ENCODE results near the gene RNH1. TPM values are rescaled to one million over a fixed set of nuclear protein-coding genes. Genes with fewer than 3 reads are reported as not detected.

Gene RNH1
- total RNA-seq, 1 donor from 2014 or later = 85.9 TPM

GRCh38 chr11:553988-554340 is 46.9 kb upstream of the RNH1 start:
- DNase-seq = no peak
- H3K9me3 Mint-ChIP-seq (ENCODE audit: unreplicated experiment) = peaks cover 1% of the 10 kb centered on the region

GRCh38 chr11:553083-553987 is 46.3 kb upstream of the RNH1 start:
- peaks cover 4% of the 10 kb centered on the region for H3K9me3 Mint-ChIP-seq (ENCODE audit: unreplicated experiment)
- no peak overlapping the region for H3K4me3 Mint-ChIP-seq (ENCODE audit: unreplicated experiment)
- H3K4me1 Mint-ChIP-seq (ENCODE audit: low read depth, unreplicated experiment) = peaks cover 7% of the 10 kb centered on the region

More at GRCh38 chr11:553988-554340, 46.9 kb upstream of the RNH1 start:
- Mint-ChIP-seq H3K4me1 (ENCODE audit: low read depth, unreplicated experiment) (peaks cover 2% of the 10 kb centered on the region), H3K27me3 (ENCODE audit: unreplicated experiment) (peaks cover 3% of the 10 kb centered on the region), H3K4me3 (ENCODE audit: unreplicated experiment) (no peak overlapping the region), H3K27ac (ENCODE audit: unreplicated experiment) (no peak overlapping the region), H3K36me3 (ENCODE audit: unreplicated experiment) (no peaks in the 10 kb centered on the region)
- no peak for TF ChIP-seq CTCF (IDR thresholded peaks at IDR 0.05; ENCODE audit: partially characterized antibody, unreplicated experiment)

GRCh38 chr11:551596-551995 is 44.6 kb upstream of the RNH1 start:
- H3K36me3 Mint-ChIP-seq (ENCODE audit: unreplicated experiment) = no peaks in the 10 kb centered on the region
- H3K27ac Mint-ChIP-seq (ENCODE audit: unreplicated experiment) = no peak overlapping the region
- peaks cover 4% of the 10 kb centered on the region for H3K9me3 Mint-ChIP-seq (ENCODE audit: unreplicated experiment)
- no peak for DNase-seq
- H3K4me3 Mint-ChIP-seq (ENCODE audit: unreplicated experiment) = no peak overlapping the region
- H3K4me1 Mint-ChIP-seq (ENCODE audit: low read depth, unreplicated experiment) = peaks cover 7% of the 10 kb centered on the region
- no peak for TF ChIP-seq CTCF (IDR thresholded peaks at IDR 0.05; ENCODE audit: partially characterized antibody, unreplicated experiment)
- H3K27me3 Mint-ChIP-seq (ENCODE audit: unreplicated experiment) = peaks cover 8% of the 10 kb centered on the region

More at GRCh38 chr11:553083-553987, 46.3 kb upstream of the RNH1 start:
- TF ChIP-seq CTCF (IDR thresholded peaks at IDR 0.05; ENCODE audit: partially characterized antibody, unreplicated experiment) = no peak
- Mint-ChIP-seq H3K36me3 (ENCODE audit: unreplicated experiment) (no peaks in the 10 kb centered on the region), H3K27me3 (ENCODE audit: unreplicated experiment) (peaks cover 8% of the 10 kb centered on the region), H3K27ac (ENCODE audit: unreplicated experiment) (no peak overlapping the region)
- no peak for DNase-seq

GRCh38 chr11:551131-551530 is 44.1 kb upstream of the RNH1 start:
- peaks cover 4% of the 10 kb centered on the region for H3K9me3 Mint-ChIP-seq (ENCODE audit: unreplicated experiment)

More at GRCh38 chr11:551131-551530, 44.1 kb upstream of the RNH1 start:
- DNase-seq = no peak
- Mint-ChIP-seq H3K27me3 (ENCODE audit: unreplicated experiment) (peaks cover 8% of the 10 kb centered on the region), H3K4me3 (ENCODE audit: unreplicated experiment) (no peak overlapping the region), H3K4me1 (ENCODE audit: low read depth, unreplicated experiment) (peaks cover 7% of the 10 kb centered on the region), H3K36me3 (ENCODE audit: unreplicated experiment) (no peaks in the 10 kb centered on the region), H3K27ac (ENCODE audit: unreplicated experiment) (no peak overlapping the region)
- no peak for TF ChIP-seq CTCF (IDR thresholded peaks at IDR 0.05; ENCODE audit: partially characterized antibody, unreplicated experiment)

Data from glutamatergic neuron (in vitro differentiated cells).